ENCODE data around the gene CYTH1.
A peak's percentile ranks its signal among the peaks of the same experiment; 100 is the strongest.

The CYTH1 gene

DNA sequence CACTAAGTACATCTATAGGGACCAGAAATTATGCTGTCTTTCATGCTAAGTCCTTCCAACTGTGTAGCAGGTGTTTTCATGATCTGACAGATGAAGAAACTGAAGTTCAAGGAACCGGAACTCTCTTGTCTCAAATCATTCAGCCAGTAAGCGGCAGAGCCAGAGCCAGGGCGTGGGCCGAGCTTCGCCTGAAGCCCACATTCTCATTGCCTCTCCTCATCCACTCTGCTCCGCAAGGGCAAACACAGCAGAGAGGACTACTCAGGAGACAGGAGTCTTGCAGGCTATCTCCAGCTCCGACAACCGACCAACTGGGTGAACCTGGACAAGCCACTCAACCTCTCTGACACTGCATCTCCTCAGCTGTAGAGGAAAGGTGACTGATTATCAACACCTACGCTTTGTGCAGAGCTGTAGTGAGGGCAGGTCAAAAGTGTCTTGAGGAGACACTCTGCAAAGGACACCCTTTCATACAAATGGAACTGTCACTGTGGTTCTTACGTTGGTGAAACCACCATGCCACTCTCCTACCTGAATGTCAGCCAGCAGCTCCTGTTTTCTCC lies 72.9 kb downstream of the CYTH1 start:
- ChIA-PET POLR2A (no interaction called here), CTCF (interaction anchor here (0.7 to 3.9 kb wide), 9 partner anchors 8 to 212 kb away, joined by 3 to 21 read pairs (median 3); no protein-coding TSS in a partner anchor)
- TF ChIP-seq BHLHE40 (IDR thresholded peaks at IDR 0.05; ENCODE audit: borderline replicate concordance) (no peak), L3MBTL2 (conservative IDR thresholded peaks at IDR 0.05) (no peak), SUZ12 (IDR thresholded peaks at IDR 0.05) (no peak), FOXK2 (IDR thresholded peaks at IDR 0.05) (no peak), ZNF384 (IDR thresholded peaks at IDR 0.05) (no peak), TARDBP (IDR thresholded peaks at IDR 0.05) (no peak), FOXA1 (IDR thresholded peaks at IDR 0.05) (no peak), FOXM1 (IDR thresholded peaks at IDR 0.05; ENCODE audit: borderline replicate concordance) (no peak), NFRKB (IDR thresholded peaks at IDR 0.05) (no peak), LEF1 (IDR thresholded peaks at IDR 0.05; ENCODE audit: borderline replicate concordance) (no peak), ELF4 (IDR thresholded peaks at IDR 0.05) (no peak), ARNT (IDR thresholded peaks at IDR 0.05) (no peak), CTBP1 (IDR thresholded peaks at IDR 0.05; ENCODE audit: borderline replicate concordance) (no peak), SP1 (IDR thresholded peaks at IDR 0.05) (no peak), HDGF (IDR thresholded peaks at IDR 0.05; ENCODE audit: borderline replicate concordance) (no peak)
- TF ChIP-seq, protein P1, sequence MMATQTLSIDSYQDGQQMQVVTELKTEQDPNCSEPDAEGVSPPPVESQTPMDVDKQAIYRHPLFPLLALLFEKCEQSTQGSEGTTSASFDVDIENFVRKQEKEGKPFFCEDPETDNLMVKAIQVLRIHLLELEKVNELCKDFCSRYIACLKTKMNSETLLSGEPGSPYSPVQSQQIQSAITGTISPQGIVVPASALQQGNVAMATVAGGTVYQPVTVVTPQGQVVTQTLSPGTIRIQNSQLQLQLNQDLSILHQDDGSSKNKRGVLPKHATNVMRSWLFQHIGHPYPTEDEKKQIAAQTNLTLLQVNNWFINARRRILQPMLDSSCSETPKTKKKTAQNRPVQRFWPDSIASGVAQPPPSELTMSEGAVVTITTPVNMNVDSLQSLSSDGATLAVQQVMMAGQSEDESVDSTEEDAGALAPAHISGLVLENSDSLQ (IDR thresholded peaks at IDR 0.05) = no peak
- DNase-seq (ENCODE audit: extremely low spot score) = no peak

DNA sequence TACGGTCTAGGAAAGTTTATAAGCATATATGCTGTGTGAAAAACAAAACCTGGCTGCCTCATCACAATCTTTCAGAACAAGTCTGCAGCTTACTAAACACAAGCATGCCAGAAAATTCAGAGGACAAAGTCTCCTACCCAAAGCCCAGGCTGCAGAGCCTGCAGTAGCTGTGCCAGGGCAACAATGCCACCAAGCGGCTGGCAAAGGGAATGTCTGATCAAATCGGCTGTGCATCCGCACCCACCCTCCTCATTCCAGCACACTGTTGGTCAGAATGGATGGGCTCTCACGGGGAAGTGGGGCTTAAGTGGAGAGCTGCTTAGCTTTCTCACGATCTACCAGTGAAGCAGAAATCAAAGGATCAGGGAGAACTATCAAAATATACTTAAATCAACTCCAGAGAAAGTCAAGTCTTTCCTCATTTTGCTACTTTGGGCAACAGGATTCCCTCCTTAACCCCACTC lies 73.5 kb downstream of the CYTH1 start:
- ChIA-PET CTCF (interaction anchor here (0.7 to 3.9 kb wide), 11 partner anchors 9 to 211 kb away, joined by 3 to 21 read pairs (median 3); no protein-coding TSS in a partner anchor), POLR2A (no interaction called here)
- DNase-seq (ENCODE audit: extremely low spot score) = peak; percentile 83
- TF ChIP-seq L3MBTL2 (conservative IDR thresholded peaks at IDR 0.05) = no peak
- TF ChIP-seq SUZ12 (IDR thresholded peaks at IDR 0.05) = no peak
- no peak for TF ChIP-seq LEF1 (IDR thresholded peaks at IDR 0.05; ENCODE audit: borderline replicate concordance)
- TF ChIP-seq FOXM1 (IDR thresholded peaks at IDR 0.05; ENCODE audit: borderline replicate concordance) = no peak
- TF ChIP-seq ZNF384 (IDR thresholded peaks at IDR 0.05) = no peak
- no peak for TF ChIP-seq FOXA1 (IDR thresholded peaks at IDR 0.05)
- TF ChIP-seq TARDBP (IDR thresholded peaks at IDR 0.05) = no peak
- TF ChIP-seq HDGF (IDR thresholded peaks at IDR 0.05; ENCODE audit: borderline replicate concordance) = no peak
- no peak for TF ChIP-seq SP1 (IDR thresholded peaks at IDR 0.05)
- no peak for TF ChIP-seq ARNT (IDR thresholded peaks at IDR 0.05)
- TF ChIP-seq ELF4 (IDR thresholded peaks at IDR 0.05) = no peak

DNA sequence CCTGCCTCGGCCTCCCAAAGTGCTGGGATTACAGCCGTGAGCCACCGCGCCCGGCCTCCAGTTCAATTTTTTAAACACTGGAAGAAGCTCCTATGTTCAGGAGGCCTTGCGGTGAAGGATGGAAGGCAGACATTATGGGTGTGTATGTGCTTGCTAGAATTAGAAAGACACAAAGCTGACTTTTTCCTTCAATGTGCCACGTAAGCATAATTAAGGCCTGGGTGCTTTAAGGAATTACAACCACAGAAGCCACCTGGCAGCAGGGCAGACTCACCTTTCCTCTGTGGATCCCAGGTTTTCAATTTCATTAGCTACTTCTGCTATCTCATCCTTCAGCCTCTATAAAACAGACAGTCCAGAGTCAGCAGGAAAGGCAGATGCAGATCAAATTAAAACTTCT lies 74.2 kb downstream of the CYTH1 start:
- DNase-seq (ENCODE audit: extremely low spot score) = no peak

DNA sequence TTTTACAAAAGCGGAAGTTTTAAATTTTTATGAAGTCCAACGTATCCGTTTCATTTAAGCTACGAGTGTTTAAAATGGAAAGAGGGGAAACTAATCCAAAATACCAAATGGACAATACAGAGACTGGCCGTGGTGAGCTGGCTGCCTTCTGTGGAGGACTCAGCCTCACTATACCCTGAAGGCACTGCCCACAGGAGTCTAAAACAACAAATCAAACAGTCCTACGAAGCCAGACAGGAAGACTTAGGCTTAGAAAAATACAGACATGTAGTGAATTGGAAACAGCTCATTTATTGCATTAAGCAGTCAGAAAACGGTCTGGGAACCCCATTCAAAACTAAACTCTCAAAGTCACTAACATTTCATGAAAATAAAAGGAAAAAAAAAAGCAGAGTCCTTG lies 75.1 kb downstream of the CYTH1 start:
- TF ChIP-seq TARDBP (IDR thresholded peaks at IDR 0.05) = no peak
- TF ChIP-seq, protein P1 (IDR thresholded peaks at IDR 0.05) = 0 out of 2 replicates have a peak, but pooled peaks have one; percentile 25
- no peak for DNase-seq (ENCODE audit: extremely low spot score)
- ChIA-PET CTCF (interaction anchor here (0.6 to 3.9 kb wide), 6 partner anchors 11 to 257 kb away, joined by 3 to 21 read pairs (median 6); no protein-coding TSS in a partner anchor), POLR2A (no interaction called here)

More for the DNA sequence above, 74.2 kb downstream of the CYTH1 start:
- POLR2A ChIA-PET = no interaction called here
- CTCF ChIA-PET = interaction anchor here (0.7 to 3.9 kb wide), 12 partner anchors 10 to 861 kb away, joined by 3 to 21 read pairs (median 3); no protein-coding TSS in a partner anchor
- TF ChIP-seq FOXK2 (IDR thresholded peaks at IDR 0.05) (no peak), FOXA1 (IDR thresholded peaks at IDR 0.05) (no peak), HDGF (IDR thresholded peaks at IDR 0.05; ENCODE audit: borderline replicate concordance) (no peak), TARDBP (IDR thresholded peaks at IDR 0.05) (no peak), L3MBTL2 (conservative IDR thresholded peaks at IDR 0.05) (no peak), CTBP1 (IDR thresholded peaks at IDR 0.05; ENCODE audit: borderline replicate concordance) (no peak)

DNA sequence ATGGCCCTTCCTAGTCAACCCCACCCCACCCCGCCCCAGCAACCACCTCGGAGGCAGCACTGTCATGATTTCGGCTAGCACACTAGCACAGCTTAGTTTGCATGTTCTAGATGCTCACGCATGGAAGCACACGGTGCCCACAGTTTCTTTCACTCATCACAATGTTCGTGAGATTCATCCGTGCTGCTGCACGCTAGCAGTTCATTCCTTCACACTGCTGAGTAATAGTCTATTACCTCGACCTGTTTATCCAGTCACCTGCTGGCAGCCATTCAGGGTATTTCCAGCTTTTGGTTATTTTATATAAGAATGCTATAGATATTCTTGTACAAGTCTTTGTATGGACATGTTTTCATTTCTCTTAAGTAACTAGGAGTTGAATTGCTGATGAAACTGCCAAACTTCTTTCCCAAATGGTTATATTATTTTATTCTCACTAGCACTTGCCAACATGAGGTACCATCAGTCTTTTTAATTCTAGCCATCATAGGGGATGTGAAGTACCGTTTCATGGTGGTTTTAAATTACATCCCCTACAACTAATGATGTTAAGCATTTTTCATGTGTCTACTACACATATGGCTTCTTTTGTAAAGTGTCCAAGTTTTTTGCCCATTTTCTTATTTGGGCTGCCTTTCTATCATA lies 75.7 kb downstream of the CYTH1 start:
- TF ChIP-seq L3MBTL2 (conservative IDR thresholded peaks at IDR 0.05) (no peak), HDGF (IDR thresholded peaks at IDR 0.05; ENCODE audit: borderline replicate concordance) (no peak), SP1 (IDR thresholded peaks at IDR 0.05) (no peak), FOXM1 (IDR thresholded peaks at IDR 0.05; ENCODE audit: borderline replicate concordance) (no peak), BHLHE40 (IDR thresholded peaks at IDR 0.05; ENCODE audit: borderline replicate concordance) (no peak), NFRKB (IDR thresholded peaks at IDR 0.05) (no peak), FOXK2 (IDR thresholded peaks at IDR 0.05) (no peak), SUZ12 (IDR thresholded peaks at IDR 0.05) (no peak)
- TF ChIP-seq, protein P1 (IDR thresholded peaks at IDR 0.05) = no peak
- DNase-seq (ENCODE audit: extremely low spot score) = no peak
- ChIA-PET CTCF (interaction anchor here (0.6 to 3.9 kb wide), 2 partner anchors 69 to 209 kb away, joined by 3 to 21 read pairs; no protein-coding TSS in a partner anchor), POLR2A (no interaction called here)

DNA sequence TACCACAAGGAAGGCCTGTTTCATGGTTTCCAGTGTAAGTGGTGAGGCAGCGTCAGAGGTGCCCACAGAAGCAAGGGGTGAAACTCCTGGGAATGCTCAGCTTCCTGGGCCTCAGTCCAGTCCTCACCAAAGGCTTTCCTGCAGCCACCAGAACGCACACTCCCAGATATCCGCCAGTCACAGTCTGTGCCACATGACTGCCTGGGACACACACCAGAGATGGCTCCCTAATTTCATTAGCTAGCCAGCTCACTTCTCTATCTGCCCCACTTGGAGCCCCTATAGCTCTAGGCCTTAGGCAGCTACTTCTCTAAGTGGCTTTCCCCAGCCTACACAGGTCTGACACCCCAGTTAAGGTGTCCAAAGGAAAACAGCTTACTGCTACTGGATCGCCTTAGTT lies 77.0 kb downstream of the CYTH1 start:
- ChIA-PET POLR2A (no interaction called here), CTCF (no interaction called here)
- no peak for DNase-seq (ENCODE audit: extremely low spot score)
- no peak for TF ChIP-seq SP1 (IDR thresholded peaks at IDR 0.05)
- TF ChIP-seq CTBP1 (IDR thresholded peaks at IDR 0.05; ENCODE audit: borderline replicate concordance) = no peak
- no peak for TF ChIP-seq ELF4 (IDR thresholded peaks at IDR 0.05)
- TF ChIP-seq, protein P1 (IDR thresholded peaks at IDR 0.05) = no peak
- TF ChIP-seq FOXK2 (IDR thresholded peaks at IDR 0.05) = no peak
- TF ChIP-seq SUZ12 (IDR thresholded peaks at IDR 0.05) = no peak
- TF ChIP-seq LEF1 (IDR thresholded peaks at IDR 0.05; ENCODE audit: borderline replicate concordance) = no peak
- no peak for TF ChIP-seq TARDBP (IDR thresholded peaks at IDR 0.05)
- no peak for TF ChIP-seq HDGF (IDR thresholded peaks at IDR 0.05; ENCODE audit: borderline replicate concordance)
- TF ChIP-seq ZNF384 (IDR thresholded peaks at IDR 0.05) = no peak
- no peak for TF ChIP-seq BHLHE40 (IDR thresholded peaks at IDR 0.05; ENCODE audit: borderline replicate concordance)
- TF ChIP-seq FOXM1 (IDR thresholded peaks at IDR 0.05; ENCODE audit: borderline replicate concordance) = no peak
- no peak for TF ChIP-seq L3MBTL2 (conservative IDR thresholded peaks at IDR 0.05)
- no peak for TF ChIP-seq NFRKB (IDR thresholded peaks at IDR 0.05)

All from HEK293T (cell line).